Esophagus muscularis mucosa (tissue), 4 donors: ENCODE measurements around the gene FAM107B. TPM values are rescaled to one million over a fixed set of nuclear protein-coding genes. Genes with fewer than 3 reads are reported as not detected.

ENCODE experiments used
- DNase-seq: peaks from one replicate; pipeline ENCODE4 v3.0.0-alpha.2; 2017; ENCODE audit errors: extremely low spot score
- H3K27ac ChIP-seq, 4 donors: fragments of 200-600 bp; sonication (generic); replicated peaks in 1 of 4; 1 replicate in 3 of 4; 2 replicates in 1 of 4; pipeline ENCODE4 v1.5.1; 2016 to 2019; ENCODE audit warnings: mild to moderate bottlenecking in 1 of 4
- H3K27me3 ChIP-seq, 4 donors: fragments of 200-600 bp; sonication (generic); one replicate each; pipeline versions ENCODE4 v1.5.1 to v1.6.0; 2016 to 2019
- H3K36me3 ChIP-seq, 4 donors: fragments of 200-600 bp; sonication (generic); one replicate each; pipeline ENCODE4 v1.5.1; 2016 to 2019
- H3K4me1 ChIP-seq, 4 donors: fragments of 200-600 bp; sonication (generic); one replicate each; pipeline ENCODE4 v1.5.1; 2016 to 2019
- H3K4me3 ChIP-seq, 4 donors: fragments of 200-600 bp; sonication (generic); 1 replicate in 2 of 4; 2 replicates in 2 of 4; pipeline ENCODE4 v1.5.1; 2016 to 2019; ENCODE audit warnings: mild to moderate bottlenecking in 4 of 4, moderate library complexity in 1 of 4
- H3K9me3 ChIP-seq, 4 donors: fragments of 200-600 bp; sonication (generic); 1 replicate in 3 of 4; 2 replicates in 1 of 4; pipeline ENCODE4 v1.5.1; 2016 to 2019
- EP300 ChIP-seq: sonication (generic); formaldehyde crosslinking; IDR thresholded peaks from one replicate; pipeline ENCODE4 v1.6.1; 2017; ENCODE audit warnings: antibody characterized with exemption
- POLR2A ChIP-seq: fragments of 450-650 bp; IDR thresholded peaks from one replicate; pipeline ENCODE4 v1.6.1; 2017; ENCODE audit warnings: antibody characterized with exemption, moderate library complexity, mild to moderate bottlenecking, low read depth
- POLR2AphosphoS5 ChIP-seq, 2 donors: sonication (generic); formaldehyde crosslinking; IDR thresholded peaks; one replicate each; pipeline ENCODE4 v1.6.1; 2017; ENCODE audit warnings: antibody characterized with exemption in 2 of 2
- WGBS: methylation state at CpG from one replicate; pipeline ENCODE4 v1.1.5; 2018; 5-methylcytosine and 5-hydroxymethylcytosine counted together
- intact Hi-C: fragments of 100-400 bp; cut with DNase I; formaldehyde crosslinking; loops from one replicate; pipeline ENCODE4 v1.15.1; 2023
- total RNA-seq, 4 donors: library from RNA; depleted of rRNA; stranded (reverse); fragments of >200 nt; gene quantifications; one replicate each; pipeline versions ENCODE4 v1.1.0 to v1.2.1, GENCODE V29; 2016
- TF ChIP-seq, protein P1 (sequence below), 3 experiments: fragments of 200-600 bp in 2 of 3; fragments of 450-650 bp in 1 of 3; sonication (generic) in 2 of 3; IDR thresholded peaks; one replicate each; pipeline ENCODE4 v1.5.1; 2017 to 2019; ENCODE audit warnings: antibody characterized with exemption in 3 of 3, mild to moderate bottlenecking in 2 of 3, moderate library complexity in 1 of 3

The FAM107B gene
- total RNA-seq, 4 donors from 2014 or later: 7.5 to 14.1 (median 9.4) TPM

- DNase-seq: no peak
- Histone ChIP-seq H3K36me3 (no peaks in the 10 kb centered on the region), H3K4me3 (no peak overlapping the region), H3K27me3 (no peaks in the 10 kb centered on the region), H3K9me3 (no peaks in the 10 kb centered on the region), H3K27ac (no peak overlapping the region), H3K4me1 (peaks cover 11 to 27% (median 20%) of the 10 kb centered on the region in 4 donors)
- 85% methylated on average over 7 of the region's 7 CpGs for WGBS
- TF ChIP-seq, protein P1, sequence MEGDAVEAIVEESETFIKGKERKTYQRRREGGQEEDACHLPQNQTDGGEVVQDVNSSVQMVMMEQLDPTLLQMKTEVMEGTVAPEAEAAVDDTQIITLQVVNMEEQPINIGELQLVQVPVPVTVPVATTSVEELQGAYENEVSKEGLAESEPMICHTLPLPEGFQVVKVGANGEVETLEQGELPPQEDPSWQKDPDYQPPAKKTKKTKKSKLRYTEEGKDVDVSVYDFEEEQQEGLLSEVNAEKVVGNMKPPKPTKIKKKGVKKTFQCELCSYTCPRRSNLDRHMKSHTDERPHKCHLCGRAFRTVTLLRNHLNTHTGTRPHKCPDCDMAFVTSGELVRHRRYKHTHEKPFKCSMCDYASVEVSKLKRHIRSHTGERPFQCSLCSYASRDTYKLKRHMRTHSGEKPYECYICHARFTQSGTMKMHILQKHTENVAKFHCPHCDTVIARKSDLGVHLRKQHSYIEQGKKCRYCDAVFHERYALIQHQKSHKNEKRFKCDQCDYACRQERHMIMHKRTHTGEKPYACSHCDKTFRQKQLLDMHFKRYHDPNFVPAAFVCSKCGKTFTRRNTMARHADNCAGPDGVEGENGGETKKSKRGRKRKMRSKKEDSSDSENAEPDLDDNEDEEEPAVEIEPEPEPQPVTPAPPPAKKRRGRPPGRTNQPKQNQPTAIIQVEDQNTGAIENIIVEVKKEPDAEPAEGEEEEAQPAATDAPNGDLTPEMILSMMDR (IDR thresholded peaks at IDR 0.05): no peak
- TF ChIP-seq POLR2AphosphoS5 (IDR thresholded peaks at IDR 0.05): no peak
- TF ChIP-seq POLR2A: no peak
- no peak for TF ChIP-seq EP300
- intact Hi-C loops: no loop called here
Observed at GRCh38 chr10:14656052-14656730, 118.5 kb downstream of the FAM107B start.

GRCh38 chr10:14654821-14655382 lies 119.8 kb downstream of the FAM107B start:
- WGBS: 85% methylated on average over 3 of the region's 3 CpGs
- Histone ChIP-seq H3K36me3 (no peaks in the 10 kb centered on the region), H3K27me3 (no peaks in the 10 kb centered on the region), H3K4me1 (peaks cover 11 to 27% (median 20%) of the 10 kb centered on the region in 4 donors), H3K4me3 (no peak overlapping the region), H3K9me3 (no peaks in the 10 kb centered on the region), H3K27ac (no peak overlapping the region)
- TF ChIP-seq, protein P1 (IDR thresholded peaks at IDR 0.05): no peak
- no peak for TF ChIP-seq EP300
- TF ChIP-seq POLR2A: no peak
- TF ChIP-seq POLR2AphosphoS5 (IDR thresholded peaks at IDR 0.05): no peak
- intact Hi-C loops: no loop called here
- no peak for DNase-seq

DNA sequence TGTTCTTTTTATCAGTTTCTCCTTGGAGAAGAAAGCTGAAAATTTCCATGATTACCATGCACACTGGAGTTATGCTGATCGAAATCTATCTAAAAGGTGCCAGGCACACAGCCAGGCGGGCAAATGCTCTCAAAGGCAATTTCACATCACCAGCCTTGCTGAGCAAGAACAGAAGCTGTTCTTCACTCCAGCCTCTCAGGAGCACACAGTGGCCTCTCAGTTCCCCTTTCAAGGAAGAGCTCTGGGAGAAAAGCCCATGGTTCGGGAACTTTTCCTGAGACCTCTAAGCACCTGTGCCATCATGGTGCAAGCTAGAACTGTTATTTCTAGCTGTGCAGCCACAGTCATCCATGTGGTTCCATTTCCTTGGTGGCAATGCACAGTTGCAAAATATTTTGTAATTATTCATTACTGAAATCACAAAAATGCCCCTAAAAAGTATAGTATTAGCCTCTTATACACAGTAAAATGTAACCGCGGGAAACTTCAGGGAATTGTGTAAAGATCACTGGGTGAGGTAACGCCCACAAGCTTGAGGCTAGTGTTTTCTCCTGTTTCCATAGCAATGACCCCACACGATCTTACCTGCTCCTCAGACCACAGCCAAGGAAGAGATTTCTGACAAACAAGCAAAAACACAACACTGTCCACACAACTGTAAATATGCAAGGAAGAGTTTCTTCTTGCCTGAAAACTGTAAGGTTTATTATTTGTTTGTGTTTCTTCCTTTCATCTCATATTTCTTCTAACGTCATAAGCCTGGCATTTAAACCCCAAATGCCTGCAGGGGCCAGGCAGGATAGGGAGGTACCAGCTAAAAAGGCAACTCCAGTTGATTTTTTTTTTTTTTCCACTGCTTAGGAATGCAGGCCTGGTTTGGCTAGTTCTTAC lies 121.2 kb downstream of the FAM107B start:
- DNase-seq: no peak
- H3K4me1 ChIP-seq: peaks cover 17 to 33% (median 26%) of the 10 kb centered on the region in 4 donors
- 33% methylated on average over 8 of the region's 8 CpGs for WGBS
- TF ChIP-seq, protein P1 (IDR thresholded peaks at IDR 0.05): no peak
- TF ChIP-seq POLR2AphosphoS5 (IDR thresholded peaks at IDR 0.05) (no peak), EP300 (no peak), POLR2A (no peak)
- H3K27ac ChIP-seq: peak overlapping the region; percentile 12 to 66 (median 26)
- H3K27me3 ChIP-seq: no peaks in the 10 kb centered on the region
- intact Hi-C loops: no loop called here
- H3K36me3 ChIP-seq: no peaks in the 10 kb centered on the region
- H3K4me3 ChIP-seq: no peak overlapping the region
- no peaks in the 10 kb centered on the region for H3K9me3 ChIP-seq

DNA sequence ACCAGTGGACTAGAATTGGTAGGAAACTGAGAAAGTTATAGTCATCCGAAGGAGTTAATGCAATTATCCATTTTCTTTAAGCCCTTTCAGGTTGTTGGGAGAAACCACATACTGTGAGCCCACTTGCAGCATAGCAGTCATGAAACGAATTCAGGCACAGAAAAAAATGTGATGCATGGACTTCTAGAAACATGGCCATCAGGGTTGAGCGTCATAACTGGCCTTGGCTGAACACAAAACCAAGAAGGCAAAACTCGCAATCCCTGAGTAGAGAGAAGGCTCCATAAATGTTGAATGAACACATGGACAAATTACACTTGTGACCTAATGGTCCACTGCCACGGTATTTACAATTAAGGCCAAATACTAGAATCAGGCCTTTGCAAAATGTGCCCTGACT lies 121.9 kb downstream of the FAM107B start:
- no peak for DNase-seq
- H3K27me3 ChIP-seq: no peaks in the 10 kb centered on the region
- peak overlapping the region in 3 of 4 donors; percentile 12 to 66 (median 31) for H3K27ac ChIP-seq
- H3K4me3 ChIP-seq: no peak overlapping the region
- H3K9me3 ChIP-seq: no peaks in the 10 kb centered on the region
- H3K4me1 ChIP-seq: peaks cover 17 to 40% (median 33%) of the 10 kb centered on the region in 4 donors
- H3K36me3 ChIP-seq: no peaks in the 10 kb centered on the region
- intact Hi-C loops: no loop called here
- 91% methylated on average over 5 of the region's 5 CpGs for WGBS
- TF ChIP-seq, protein P1 (IDR thresholded peaks at IDR 0.05): no peak
- TF ChIP-seq EP300 (no peak), POLR2AphosphoS5 (IDR thresholded peaks at IDR 0.05) (no peak), POLR2A (no peak)
